Neural cell (in vitro differentiated cells): ENCODE data around the gene PHF8. TPM values are rescaled to one million over a fixed set of nuclear protein-coding genes. Genes with fewer than 3 reads are reported as not detected.

Experiments
- H2AFZ ChIP-seq: fragments of 200-600, 300-800 bp; sonication (generic), shearing (Covaris generic); 2 replicates; pipeline ENCODE4 v1.6.0; 2014; ENCODE audit warnings: low read depth, mild to moderate bottlenecking, antibody characterized with exemption, low read length, moderate library complexity
- H3F3A ChIP-seq: fragments of 200-600 bp; shearing (Covaris generic); 2 replicates; pipeline ENCODE4 v1.6.1; 2016; ENCODE audit warnings: mild to moderate bottlenecking, moderate library complexity, mixed read lengths, antibody characterized with exemption, low read length; ENCODE audit not compliant: insufficient read depth, poor library complexity, severe bottlenecking
- H3K27ac ChIP-seq: fragments of 200-600, 300-800 bp; sonication (generic), shearing (Covaris generic); 2 replicates; pipeline ENCODE4 v1.5.1; 2014; ENCODE audit warnings: mild to moderate bottlenecking, low read length, moderate library complexity
- H3K27me3 ChIP-seq: fragments of 300-800, 200-600 bp; sonication (generic), shearing (Covaris generic); 2 replicates; pipeline ENCODE4 v1.6.0; 2014; ENCODE audit warnings: mild to moderate bottlenecking, low read depth, low read length, moderate library complexity; ENCODE audit not compliant: insufficient read depth
- H3K36me3 ChIP-seq: fragments of 300-800, 200-600 bp; sonication (generic), shearing (Covaris generic); 2 replicates; pipeline ENCODE4 v1.5.1; 2014; ENCODE audit warnings: mild to moderate bottlenecking, antibody characterized with exemption, low read length, moderate library complexity; ENCODE audit not compliant: insufficient read depth
- H3K4me2 ChIP-seq: fragments of 300-800, 200-600 bp; sonication (generic), shearing (Covaris generic); 2 replicates; pipeline ENCODE4 v1.6.0; 2014; ENCODE audit warnings: mild to moderate bottlenecking, low read length
- H3K4me3 ChIP-seq: fragments of 300-800, 200-600 bp; sonication (generic), shearing (Covaris generic); 2 replicates; pipeline ENCODE4 v1.5.1; 2014; ENCODE audit warnings: mild to moderate bottlenecking, low read length, moderate library complexity
- H3K79me2 ChIP-seq: fragments of 200-600 bp; shearing (Covaris generic); replicated peaks from 2 replicates; pipeline ENCODE4 v1.6.0; 2014; ENCODE audit warnings: mild to moderate bottlenecking, low read length, moderate library complexity; ENCODE audit not compliant: insufficient read depth
- H3K9ac ChIP-seq: fragments of 300-800, 200-600 bp; sonication (generic), shearing (Covaris generic); 2 replicates; pipeline ENCODE4 v1.6.1; 2016; ENCODE audit warnings: mild to moderate bottlenecking, low read length, mixed read lengths
- H3K9me2 ChIP-seq: fragments of 200-600 bp; shearing (Covaris generic); 2 replicates; pipeline ENCODE4 v1.6.1; 2016; ENCODE audit warnings: mild to moderate bottlenecking, low read length, mixed read lengths; ENCODE audit not compliant: insufficient read depth
- H3K9me3 ChIP-seq: fragments of 200-600, 300-800 bp; sonication (generic), shearing (Covaris generic); 2 replicates; pipeline ENCODE4 v1.6.1; 2016; ENCODE audit warnings: mild to moderate bottlenecking, mixed run types, low read length, moderate library complexity, mixed read lengths
- H4K20me1 ChIP-seq: fragments of 200-600 bp; shearing (Covaris generic); 2 replicates; pipeline ENCODE4 v1.6.1; 2016; ENCODE audit warnings: mild to moderate bottlenecking, mixed run types; ENCODE audit not compliant: insufficient read depth
- EP300 ChIP-seq: fragments of 450-650 bp; conservative IDR thresholded peaks from 2 replicates; pipeline ENCODE4 v1.6.1; 2014; ENCODE audit warnings: antibody characterized with exemption, mild to moderate bottlenecking, moderate library complexity; ENCODE audit not compliant: poor library complexity, severe bottlenecking
- EZH2 ChIP-seq: fragments of 200-600, 300-800 bp; shearing (Covaris generic), sonication (generic); IDR thresholded peaks from 2 replicates; pipeline ENCODE4 v1.6.1; 2014; ENCODE audit warnings: antibody characterized with exemption, low read length, borderline replicate concordance, mild to moderate bottlenecking; ENCODE audit not compliant: insufficient read depth, poor library complexity, severe bottlenecking
- MXI1 ChIP-seq: fragments of 450-650 bp; conservative IDR thresholded peaks from 2 replicates; pipeline ENCODE4 v1.6.1; 2014; ENCODE audit warnings: antibody characterized with exemption, mild to moderate bottlenecking; ENCODE audit not compliant: poor library complexity, severe bottlenecking
- POLR2AphosphoS5 ChIP-seq: IDR thresholded peaks from 2 replicates; pipeline ENCODE4 v1.6.1; 2012
- RAD21 ChIP-seq: fragments of 450-650 bp; conservative IDR thresholded peaks from 2 replicates; pipeline ENCODE4 v1.6.1; 2014; ENCODE audit warnings: antibody characterized with exemption, mild to moderate bottlenecking, moderate library complexity
- REST ChIP-seq: IDR thresholded peaks from 2 replicates; pipeline ENCODE4 v1.6.1; 2012; ENCODE audit warnings: borderline replicate concordance
- SMC3 ChIP-seq: fragments of 450-650 bp; conservative IDR thresholded peaks from 2 replicates; pipeline ENCODE4 v1.6.1; 2014; ENCODE audit warnings: antibody characterized with exemption, mild to moderate bottlenecking, moderate library complexity; ENCODE audit not compliant: poor library complexity
- TAF1 ChIP-seq: IDR thresholded peaks from 2 replicates; pipeline ENCODE4 v1.6.1; 2012; ENCODE audit warnings: low read depth
- polyA plus RNA-seq: library from polyadenylated mRNA; depleted of rRNA; stranded (reverse); fragments of >200 nt; gene quantifications from 2 replicates; pipeline ENCODE4 v1.2.3, GENCODE V29; 2014
- TF ChIP-seq, protein P1 (sequence below): fragments of 450-650 bp; IDR thresholded peaks from 2 replicates; pipeline ENCODE4 v1.5.1; 2014; ENCODE audit warnings: antibody characterized with exemption, mild to moderate bottlenecking, moderate library complexity; ENCODE audit not compliant: poor library complexity, severe bottlenecking

Gene PHF8
- polyA plus RNA-seq, 1 donor from 2014 or later, result 9.8 TPM

GRCh38 chrX:53984895-53985294 is 59.4 kb downstream of the PHF8 start:
- Histone ChIP-seq H3K27ac (no peak overlapping the region), H4K20me1 (no peaks in the 10 kb centered on the region), H3K4me3 (no peak overlapping the region), H3F3A (no peaks in the 10 kb centered on the region), H3K79me2 (no peaks in the 10 kb centered on the region), H3K36me3 (no peaks in the 10 kb centered on the region), H3K9me3 (no peaks in the 10 kb centered on the region), H3K4me2 (no peak overlapping the region), H3K27me3 (no peaks in the 10 kb centered on the region), H2AFZ (no peak overlapping the region), H3K9ac (no peak overlapping the region), H3K9me2 (no peaks in the 10 kb centered on the region)
- TF ChIP-seq EZH2 (no peak), RAD21 (no peak), EP300 (no peak), REST (no peak), MXI1 (no peak)

DNA sequence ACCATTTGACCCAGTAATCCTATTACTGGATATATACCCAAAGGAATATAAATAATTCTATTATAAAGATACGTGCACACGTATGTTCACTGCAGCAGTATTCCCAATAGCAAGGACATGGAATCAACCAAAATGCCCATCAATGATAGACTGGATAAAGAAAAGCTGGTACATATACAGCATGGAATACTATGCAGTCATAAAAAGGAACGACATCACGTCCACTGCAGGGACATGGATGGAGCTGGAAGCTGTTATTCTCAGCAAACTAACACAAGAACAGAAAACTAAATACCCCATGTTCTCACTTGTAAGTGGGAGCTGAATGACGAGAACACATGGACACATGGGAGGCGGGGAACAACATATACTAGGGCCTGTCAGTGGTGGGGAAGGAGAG is 69.7 kb downstream of the PHF8 start:
- no peak overlapping the region for H3K4me3 ChIP-seq
- H3K79me2 ChIP-seq, result no peaks in the 10 kb centered on the region
- no peak overlapping the region for H3K27ac ChIP-seq
- H4K20me1 ChIP-seq, result no peaks in the 10 kb centered on the region
- H3K4me2 ChIP-seq, result no peak overlapping the region
- no peaks in the 10 kb centered on the region for H3K9me3 ChIP-seq
- H3K36me3 ChIP-seq, result no peaks in the 10 kb centered on the region
- H2AFZ ChIP-seq, result no peak overlapping the region
- TF ChIP-seq SMC3, result no peak
- TF ChIP-seq, protein P1, sequence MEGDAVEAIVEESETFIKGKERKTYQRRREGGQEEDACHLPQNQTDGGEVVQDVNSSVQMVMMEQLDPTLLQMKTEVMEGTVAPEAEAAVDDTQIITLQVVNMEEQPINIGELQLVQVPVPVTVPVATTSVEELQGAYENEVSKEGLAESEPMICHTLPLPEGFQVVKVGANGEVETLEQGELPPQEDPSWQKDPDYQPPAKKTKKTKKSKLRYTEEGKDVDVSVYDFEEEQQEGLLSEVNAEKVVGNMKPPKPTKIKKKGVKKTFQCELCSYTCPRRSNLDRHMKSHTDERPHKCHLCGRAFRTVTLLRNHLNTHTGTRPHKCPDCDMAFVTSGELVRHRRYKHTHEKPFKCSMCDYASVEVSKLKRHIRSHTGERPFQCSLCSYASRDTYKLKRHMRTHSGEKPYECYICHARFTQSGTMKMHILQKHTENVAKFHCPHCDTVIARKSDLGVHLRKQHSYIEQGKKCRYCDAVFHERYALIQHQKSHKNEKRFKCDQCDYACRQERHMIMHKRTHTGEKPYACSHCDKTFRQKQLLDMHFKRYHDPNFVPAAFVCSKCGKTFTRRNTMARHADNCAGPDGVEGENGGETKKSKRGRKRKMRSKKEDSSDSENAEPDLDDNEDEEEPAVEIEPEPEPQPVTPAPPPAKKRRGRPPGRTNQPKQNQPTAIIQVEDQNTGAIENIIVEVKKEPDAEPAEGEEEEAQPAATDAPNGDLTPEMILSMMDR, result no peak
- no peak for TF ChIP-seq EZH2
- TF ChIP-seq RAD21, result no peak
- no peak for TF ChIP-seq POLR2AphosphoS5
- TF ChIP-seq MXI1, result no peak
- no peak for TF ChIP-seq REST
- TF ChIP-seq EP300, result no peak
- TF ChIP-seq TAF1, result no peak
- H3K9ac ChIP-seq, result no peak overlapping the region
- H3K9me2 ChIP-seq, result no peaks in the 10 kb centered on the region
- no peaks in the 10 kb centered on the region for H3F3A ChIP-seq
- no peaks in the 10 kb centered on the region for H3K27me3 ChIP-seq
